ENCODE results near the gene CCL26.
"Not testable (repeated sequence)": the region's sequence is repeated elsewhere in the genome, so short reads cannot be mapped to it uniquely, and the experiment has no call there.

The CCL26 gene

GRCh38 chr7:75793676-75794075 lies 21.7 kb upstream of the CCL26 start:
- no peak for DNase-seq (ENCODE audit: low read depth in 2 of 2, low spot score in 1 of 2)

- DNase-seq (ENCODE audit: low read depth in 2 of 2, low spot score in 1 of 2): not testable (repeated sequence)
Measured at GRCh38 chr7:75792567-75792966, 20.6 kb upstream of the CCL26 start.

- no peak for DNase-seq (ENCODE audit: low read depth in 2 of 2, low spot score in 1 of 2)
Measured at GRCh38 chr7:75789361-75789924, 17.4 kb upstream of the CCL26 start.

GRCh38 chr7:75788154-75788847 lies 16.3 kb upstream of the CCL26 start:
- DNase-seq (ENCODE audit: low read depth in 2 of 2, low spot score in 1 of 2): not testable (repeated sequence)

- not testable (repeated sequence) for DNase-seq (ENCODE audit: low read depth in 2 of 2, low spot score in 1 of 2)
Measured at GRCh38 chr7:75783058-75783457, 11.0 kb upstream of the CCL26 start.

- not testable (repeated sequence) for DNase-seq (ENCODE audit: low read depth in 2 of 2, low spot score in 1 of 2)
Measured at GRCh38 chr7:75780647-75781273, 8.7 kb upstream of the CCL26 start.

- not testable (repeated sequence) for DNase-seq (ENCODE audit: low read depth in 2 of 2, low spot score in 1 of 2)
Measured at GRCh38 chr7:75779516-75779915, 7.5 kb upstream of the CCL26 start.

- not testable (repeated sequence) for DNase-seq (ENCODE audit: low read depth in 2 of 2, low spot score in 1 of 2)
Measured at GRCh38 chr7:75779035-75779434, 7.0 kb upstream of the CCL26 start.

- peak in 1 of 2 donors; percentile 4 for DNase-seq (ENCODE audit: low read depth in 2 of 2, low spot score in 1 of 2)
Measured at GRCh38 chr7:75776295-75776971, 4.4 kb upstream of the CCL26 start.

- DNase-seq (ENCODE audit: low read depth in 2 of 2, low spot score in 1 of 2): not testable (repeated sequence)
Measured at GRCh38 chr7:75773958-75774357, 1.9 kb upstream of the CCL26 start.

- DNase-seq (ENCODE audit: low read depth in 2 of 2, low spot score in 1 of 2): no peak
Measured at GRCh38 chr7:75771224-75771623, 787 bp downstream of the CCL26 start.

- DNase-seq (ENCODE audit: low read depth in 2 of 2, low spot score in 1 of 2): no peak
Measured at GRCh38 chr7:75762350-75762917, 9.6 kb downstream of the CCL26 start.

GRCh38 chr7:75761801-75762200 lies 10.2 kb downstream of the CCL26 start:
- DNase-seq (ENCODE audit: low read depth in 2 of 2, low spot score in 1 of 2): not testable (repeated sequence)

- no peak for DNase-seq (ENCODE audit: low read depth in 2 of 2, low spot score in 1 of 2)
Measured at GRCh38 chr7:75758491-75758890, 13.5 kb downstream of the CCL26 start.

- DNase-seq (ENCODE audit: low read depth in 2 of 2, low spot score in 1 of 2): no peak
Measured at GRCh38 chr7:75757860-75758259, 14.2 kb downstream of the CCL26 start.

- no peak for DNase-seq (ENCODE audit: low read depth in 2 of 2, low spot score in 1 of 2)
Measured at GRCh38 chr7:75756991-75757676, 14.9 kb downstream of the CCL26 start.

- no peak for DNase-seq (ENCODE audit: low read depth in 2 of 2, low spot score in 1 of 2)
Measured at GRCh38 chr7:75756206-75756990, 15.6 kb downstream of the CCL26 start.

- no peak for DNase-seq (ENCODE audit: low read depth in 2 of 2, low spot score in 1 of 2)
Measured at GRCh38 chr7:75743455-75743859, 28.6 kb downstream of the CCL26 start.

- DNase-seq (ENCODE audit: low read depth in 2 of 2, low spot score in 1 of 2): no peak
Measured at GRCh38 chr7:75740846-75741497, 31.0 kb downstream of the CCL26 start.

All from stimulated activated CD8-positive, alpha-beta memory T cell treated with anti-CD3 and anti-CD28 coated beads, Interleukin-4, amount 100 ng/mL, for 1 hour (primary cell).